Activated naive CD8-positive, alpha-beta T cell treated with anti-CD3 and anti-CD28 coated beads, Interleukin-2, amount 10 ng/mL, durations not matched to agents 7 days and 5 days (primary cell): ENCODE data around the gene CAMSAP2. TPM values are rescaled to one million over a fixed set of nuclear protein-coding genes. Genes with fewer than 3 reads are reported as not detected.
A peak's percentile ranks its signal among the peaks of the same experiment; 100 is the strongest.

Experiments
- ATAC-seq: fragments of 150-1000 bp; cut with Tn5 transposase; one replicate; pipeline ENCODE4 v1.10.0; 2021; ENCODE audit warnings: low read depth, moderate library complexity
- POLR2A ChIA-PET: fragments of 350-600 bp; sonication (Branson Sonifier 250); formaldehyde crosslinking; loops from one replicate; lab custom pipeline; 2021; ENCODE audit warnings: antibody characterized with exemption; lab: Charles Lee
- DNase-seq: peaks from one replicate; pipeline ENCODE4 v3.0.0; 2021
- H3K27ac Mint-ChIP-seq: one replicate; pipeline ENCODE4 v1.8.0; 2022; ENCODE audit warnings: mild to moderate bottlenecking, mixed read lengths
- H3K27me3 Mint-ChIP-seq: one replicate; pipeline ENCODE4 v1.8.0; 2022; ENCODE audit warnings: mild to moderate bottlenecking, moderate library complexity, mixed read lengths
- H3K36me3 Mint-ChIP-seq: one replicate; pipeline ENCODE4 v1.8.0; 2021; ENCODE audit warnings: mild to moderate bottlenecking, mixed read lengths
- H3K4me1 Mint-ChIP-seq: one replicate; pipeline ENCODE4 v1.8.0; 2021; ENCODE audit warnings: mixed read lengths
- H3K4me3 Mint-ChIP-seq: one replicate; pipeline ENCODE4 v1.8.0; 2022; ENCODE audit warnings: mild to moderate bottlenecking, moderate library complexity, mixed read lengths
- H3K9me3 Mint-ChIP-seq: one replicate; pipeline ENCODE4 v1.8.0; 2021; ENCODE audit warnings: mixed read lengths
- total RNA-seq, 2 experiments: library from RNA; stranded (reverse); gene quantifications; one replicate each; pipeline ENCODE4 v1.2.3, GENCODE V29; 2021

The CAMSAP2 gene
- total RNA-seq, 2 experiments from 2014 or later: 0.83 to 1.2 TPM

DNA sequence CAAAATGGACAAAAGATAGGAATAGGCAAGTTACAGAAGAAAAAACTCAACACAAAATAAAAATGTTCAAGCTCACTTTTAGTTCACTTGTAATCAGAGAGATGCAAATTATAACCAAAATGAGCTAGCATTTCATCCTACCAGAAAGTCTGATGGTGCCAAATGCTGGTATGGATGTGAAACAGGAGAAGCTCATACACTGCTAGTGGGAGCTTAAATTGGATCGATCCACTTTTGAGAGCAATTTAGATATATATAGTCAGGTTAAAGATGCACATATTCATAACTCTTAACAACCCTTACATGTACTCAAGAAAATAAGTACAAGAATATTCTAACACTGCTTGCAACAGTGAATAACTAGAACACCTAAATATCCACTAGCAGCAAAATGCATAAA lies 18.5 kb upstream of the CAMSAP2 start:
- Mint-ChIP-seq H3K9me3 (no peaks in the 10 kb centered on the region), H3K27me3 (peaks cover 22% of the 10 kb centered on the region), H3K27ac (no peak overlapping the region), H3K4me1 (peaks cover 3% of the 10 kb centered on the region), H3K36me3 (no peaks in the 10 kb centered on the region), H3K4me3 (no peak overlapping the region)
- DNase-seq: no peak
- POLR2A ChIA-PET: no interaction called here
- no peak for ATAC-seq

DNA sequence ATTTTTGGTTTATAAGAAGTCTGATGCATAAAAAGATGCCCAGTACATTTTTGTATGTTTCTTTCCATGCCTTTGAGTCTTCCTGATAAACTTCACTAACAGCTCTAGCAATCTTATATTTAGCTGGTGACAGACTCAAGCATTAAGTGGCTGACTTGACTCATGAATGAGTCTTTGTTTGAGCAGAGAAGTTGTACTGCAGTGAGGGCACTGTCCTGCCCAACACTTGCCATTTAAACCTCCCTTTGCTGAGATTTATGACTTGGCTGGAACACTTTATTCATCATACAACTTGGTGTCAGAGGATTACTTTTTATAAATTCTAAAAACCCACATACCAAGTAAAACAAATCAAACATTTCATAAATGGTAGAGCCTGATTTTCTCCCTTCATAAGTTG lies 14.6 kb upstream of the CAMSAP2 start:
- no peaks in the 10 kb centered on the region for H3K36me3 Mint-ChIP-seq
- ATAC-seq (no peak), DNase-seq (no peak)
- H3K4me1 Mint-ChIP-seq: no peaks in the 10 kb centered on the region
- H3K9me3 Mint-ChIP-seq: no peaks in the 10 kb centered on the region
- H3K27me3 Mint-ChIP-seq: peaks cover 18% of the 10 kb centered on the region
- H3K27ac Mint-ChIP-seq: no peak overlapping the region
- H3K4me3 Mint-ChIP-seq: no peak overlapping the region
- POLR2A ChIA-PET: no interaction called here

DNA sequence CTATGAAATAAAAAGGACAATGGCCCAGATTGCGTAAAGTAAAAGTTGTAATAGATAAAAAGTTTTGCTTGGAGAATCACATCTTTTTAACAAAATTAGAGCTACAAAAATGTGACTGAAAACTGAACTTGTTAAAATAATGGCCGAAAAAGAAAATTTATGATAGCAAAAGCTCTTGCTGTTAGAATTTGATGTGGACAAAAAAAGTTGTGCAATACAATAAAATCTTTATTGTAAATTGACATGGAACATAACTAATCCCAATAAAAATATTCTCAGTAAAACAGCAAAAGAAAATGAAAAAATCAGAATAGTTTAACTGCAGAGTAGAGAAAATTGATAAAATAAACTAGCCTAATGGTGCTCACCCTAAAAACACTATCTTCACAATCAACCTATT lies 11.4 kb upstream of the CAMSAP2 start:
- no peak overlapping the region for H3K27ac Mint-ChIP-seq
- peaks cover 15% of the 10 kb centered on the region for H3K27me3 Mint-ChIP-seq
- POLR2A ChIA-PET: no interaction called here
- H3K9me3 Mint-ChIP-seq: no peaks in the 10 kb centered on the region
- no peak overlapping the region for H3K4me3 Mint-ChIP-seq
- no peaks in the 10 kb centered on the region for H3K36me3 Mint-ChIP-seq
- ATAC-seq (no peak), DNase-seq (no peak)
- peaks cover 3% of the 10 kb centered on the region for H3K4me1 Mint-ChIP-seq

DNA sequence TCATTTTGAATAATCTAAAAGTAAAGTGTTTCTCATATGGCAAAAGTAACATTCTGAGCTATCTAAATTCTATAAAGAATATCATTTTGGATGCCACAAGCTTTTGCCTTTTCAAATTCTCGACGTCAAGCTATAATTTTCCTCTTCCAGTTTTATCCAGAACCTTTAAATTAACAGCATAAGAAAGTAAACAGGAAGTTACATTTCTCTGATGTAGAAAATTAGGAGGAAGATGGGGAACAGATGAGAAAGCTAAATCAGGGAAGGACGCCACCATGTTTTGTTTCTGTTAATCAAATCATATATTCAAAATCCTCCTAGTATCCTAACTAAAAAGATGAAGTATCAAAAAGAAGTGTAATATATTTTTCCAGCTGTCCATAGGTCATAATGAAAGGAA lies 8.8 kb upstream of the CAMSAP2 start:
- ATAC-seq (no peak), DNase-seq (no peak)
- no peaks in the 10 kb centered on the region for H3K9me3 Mint-ChIP-seq
- POLR2A ChIA-PET: no interaction called here
- H3K4me1 Mint-ChIP-seq: peaks cover 3% of the 10 kb centered on the region
- H3K27ac Mint-ChIP-seq: no peak overlapping the region
- peaks cover 11% of the 10 kb centered on the region for H3K27me3 Mint-ChIP-seq
- H3K4me3 Mint-ChIP-seq: no peak overlapping the region
- H3K36me3 Mint-ChIP-seq: no peaks in the 10 kb centered on the region

DNA sequence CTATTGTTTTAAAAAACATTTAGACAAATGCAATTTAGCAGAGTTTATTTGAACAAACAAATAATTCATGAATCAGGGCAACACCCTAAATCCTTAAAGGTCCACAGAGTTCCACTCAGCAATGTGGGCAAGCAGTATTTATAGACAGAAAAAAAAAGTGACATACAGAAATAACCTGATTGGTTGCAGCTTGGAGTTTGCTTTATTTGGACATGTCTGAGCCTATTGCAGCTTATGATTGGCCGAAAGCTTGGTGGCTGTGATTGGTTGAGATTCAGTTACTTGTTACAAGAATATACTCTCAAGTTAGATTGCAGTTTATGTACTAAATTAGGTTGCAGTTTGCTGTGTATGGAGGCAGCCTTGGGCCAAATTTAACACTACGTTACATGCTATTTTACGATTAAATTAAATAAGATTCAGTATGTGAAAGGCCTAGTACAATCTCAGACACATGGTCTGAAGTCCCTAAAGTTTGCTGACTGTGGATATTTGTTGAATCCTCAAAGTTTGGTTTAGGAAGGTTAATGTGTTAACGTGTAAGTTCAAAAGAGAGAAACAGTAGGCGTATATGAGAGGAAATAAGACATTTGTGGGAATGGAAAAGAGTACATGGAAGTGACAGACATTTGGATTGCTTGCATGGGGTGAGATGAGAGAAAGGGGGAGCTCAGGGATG lies 6.9 kb upstream of the CAMSAP2 start:
- DNase-seq: no peak
- H3K27ac Mint-ChIP-seq: no peak overlapping the region
- no peaks in the 10 kb centered on the region for H3K36me3 Mint-ChIP-seq
- peaks cover 3% of the 10 kb centered on the region for H3K4me1 Mint-ChIP-seq
- no peak for ATAC-seq
- H3K4me3 Mint-ChIP-seq: no peak overlapping the region
- H3K27me3 Mint-ChIP-seq: peaks cover 4% of the 10 kb centered on the region
- POLR2A ChIA-PET: no interaction called here
- H3K9me3 Mint-ChIP-seq: no peaks in the 10 kb centered on the region

DNA sequence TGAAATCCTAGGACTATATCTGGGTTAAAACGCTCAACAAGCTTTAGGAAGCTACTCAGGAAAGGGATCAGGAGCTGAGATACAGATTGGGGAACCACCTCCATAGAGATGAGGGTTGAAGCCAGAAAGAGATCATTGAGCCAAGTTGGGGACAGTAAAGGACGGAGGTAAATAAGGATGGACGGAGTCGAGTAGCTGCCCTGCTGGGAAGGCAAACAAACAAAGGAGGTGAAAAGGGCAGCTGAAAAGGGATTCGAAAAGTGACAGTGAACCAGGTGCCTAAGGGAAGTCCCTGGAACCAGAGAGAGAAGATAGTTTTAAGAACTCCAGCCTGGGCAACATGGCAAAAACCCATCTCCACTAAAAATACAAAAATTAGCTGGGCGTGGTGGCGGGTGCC lies 6.3 kb upstream of the CAMSAP2 start:
- POLR2A ChIA-PET: no interaction called here
- H3K4me1 Mint-ChIP-seq: peaks cover 3% of the 10 kb centered on the region
- no peaks in the 10 kb centered on the region for H3K9me3 Mint-ChIP-seq
- ATAC-seq (no peak), DNase-seq (no peak)
- H3K4me3 Mint-ChIP-seq: no peak overlapping the region
- H3K27ac Mint-ChIP-seq: no peak overlapping the region
- H3K36me3 Mint-ChIP-seq: no peaks in the 10 kb centered on the region
- peaks cover 4% of the 10 kb centered on the region for H3K27me3 Mint-ChIP-seq

DNA sequence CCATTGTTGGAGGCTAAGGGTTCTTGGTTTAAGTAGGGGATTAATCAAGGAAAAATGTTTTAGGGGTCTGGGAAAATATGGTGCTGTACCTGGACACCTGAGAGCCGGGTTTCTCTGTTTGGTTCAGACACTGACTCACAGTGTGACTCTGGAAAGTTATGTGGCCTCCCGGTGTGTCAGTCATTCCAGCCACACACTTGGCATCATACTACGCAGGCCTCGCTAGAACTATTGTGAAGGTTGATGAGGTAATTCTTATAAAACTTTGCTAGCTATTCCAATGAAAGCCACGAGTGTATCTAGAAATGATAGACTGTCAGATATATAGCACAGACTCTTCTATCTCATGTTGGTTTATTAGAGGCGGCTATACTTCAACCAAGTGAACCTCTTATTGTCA lies 4.8 kb upstream of the CAMSAP2 start:
- POLR2A ChIA-PET: interaction anchor here (0.6 kb wide), 1 partner anchor 82 kb away, joined by 5 read pairs; no protein-coding TSS in a partner anchor
- Mint-ChIP-seq H3K36me3 (no peaks in the 10 kb centered on the region), H3K9me3 (no peaks in the 10 kb centered on the region), H3K4me3 (no peak overlapping the region), H3K4me1 (peaks cover 11% of the 10 kb centered on the region), H3K27me3 (peaks cover 16% of the 10 kb centered on the region), H3K27ac (no peak overlapping the region)
- no peak for ATAC-seq
- DNase-seq: no peak

DNA sequence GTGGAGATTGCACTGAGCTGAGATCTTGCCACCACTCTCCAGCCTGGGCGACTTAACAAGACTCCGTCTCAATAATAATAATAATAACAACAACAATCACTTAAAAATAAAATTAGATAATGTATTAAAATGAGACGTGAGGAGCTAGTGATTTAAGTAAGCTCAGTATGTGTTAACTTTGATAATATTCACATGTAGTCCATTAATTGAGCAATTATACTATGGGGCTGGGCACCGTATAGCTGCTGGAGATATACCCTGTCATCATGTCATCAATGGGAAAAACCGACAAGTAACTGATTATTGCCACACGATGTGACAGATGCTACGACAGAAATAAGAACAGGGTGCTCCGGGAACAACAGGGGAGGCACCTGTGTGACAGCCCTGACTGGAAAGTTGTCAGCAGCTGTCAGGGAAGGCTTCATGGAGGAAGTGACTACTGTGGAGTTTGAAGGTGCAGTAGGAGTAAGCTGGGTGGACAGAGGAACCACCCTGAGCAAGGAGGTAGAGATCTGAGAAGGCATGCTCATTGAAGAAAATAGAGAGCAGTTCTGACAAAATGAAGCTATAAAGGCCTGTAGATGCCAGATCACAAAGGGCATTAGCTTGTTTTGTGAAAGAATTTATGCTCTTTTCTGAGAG lies 924 bp upstream of the CAMSAP2 start:
- Mint-ChIP-seq H3K27ac (no peak overlapping the region), H3K4me1 (peaks cover 14% of the 10 kb centered on the region), H3K4me3 (peak overlapping the region; percentile 91), H3K9me3 (no peaks in the 10 kb centered on the region), H3K36me3 (no peaks in the 10 kb centered on the region), H3K27me3 (peaks cover 30% of the 10 kb centered on the region)
- POLR2A ChIA-PET: no interaction called here
- ATAC-seq: no peak
- no peak for DNase-seq

DNA sequence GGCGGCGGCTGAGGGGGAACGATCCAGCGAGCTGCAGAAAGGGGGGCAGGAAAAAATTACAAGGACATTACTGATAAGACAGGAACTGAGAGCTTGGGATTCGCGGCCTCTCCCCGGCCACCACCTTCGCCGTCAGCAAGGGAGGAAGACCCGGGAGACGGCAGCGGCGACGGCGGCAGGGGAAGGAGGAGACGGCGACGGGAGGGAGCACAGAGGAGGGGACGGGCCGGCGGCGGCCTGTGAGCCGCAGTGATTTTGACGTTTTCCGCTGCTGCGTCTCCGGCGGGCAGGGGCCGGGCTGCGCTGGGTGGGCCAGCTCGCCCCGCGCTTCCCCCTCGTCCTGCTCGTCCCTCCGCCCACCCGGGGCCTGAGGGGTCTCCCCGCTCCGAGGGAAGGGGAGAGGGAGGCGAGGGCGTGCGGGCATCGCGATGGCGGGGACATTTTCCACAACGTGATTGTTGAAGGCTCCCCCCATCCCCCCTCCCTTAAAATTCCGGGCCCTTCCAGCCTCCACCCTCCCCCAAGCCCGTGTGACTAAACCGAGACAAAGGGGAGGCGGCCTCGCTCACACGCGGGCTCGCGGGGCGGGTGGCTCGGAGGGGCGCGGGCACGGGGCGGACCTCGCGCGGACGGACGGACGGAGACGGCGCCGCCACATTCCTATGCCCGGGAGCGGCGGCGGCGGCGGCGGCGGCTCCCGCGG lies 407 bp downstream of the CAMSAP2 start:
- Mint-ChIP-seq H3K9me3 (no peaks in the 10 kb centered on the region), H3K27ac (peak overlapping the region; percentile 44), H3K4me1 (peaks cover 15% of the 10 kb centered on the region), H3K27me3 (peaks cover 32% of the 10 kb centered on the region), H3K4me3 (peak overlapping the region; percentile 91), H3K36me3 (no peaks in the 10 kb centered on the region)
- ATAC-seq (peak; percentile 59), DNase-seq (peak; percentile 62)
- POLR2A ChIA-PET: no interaction called here

DNA sequence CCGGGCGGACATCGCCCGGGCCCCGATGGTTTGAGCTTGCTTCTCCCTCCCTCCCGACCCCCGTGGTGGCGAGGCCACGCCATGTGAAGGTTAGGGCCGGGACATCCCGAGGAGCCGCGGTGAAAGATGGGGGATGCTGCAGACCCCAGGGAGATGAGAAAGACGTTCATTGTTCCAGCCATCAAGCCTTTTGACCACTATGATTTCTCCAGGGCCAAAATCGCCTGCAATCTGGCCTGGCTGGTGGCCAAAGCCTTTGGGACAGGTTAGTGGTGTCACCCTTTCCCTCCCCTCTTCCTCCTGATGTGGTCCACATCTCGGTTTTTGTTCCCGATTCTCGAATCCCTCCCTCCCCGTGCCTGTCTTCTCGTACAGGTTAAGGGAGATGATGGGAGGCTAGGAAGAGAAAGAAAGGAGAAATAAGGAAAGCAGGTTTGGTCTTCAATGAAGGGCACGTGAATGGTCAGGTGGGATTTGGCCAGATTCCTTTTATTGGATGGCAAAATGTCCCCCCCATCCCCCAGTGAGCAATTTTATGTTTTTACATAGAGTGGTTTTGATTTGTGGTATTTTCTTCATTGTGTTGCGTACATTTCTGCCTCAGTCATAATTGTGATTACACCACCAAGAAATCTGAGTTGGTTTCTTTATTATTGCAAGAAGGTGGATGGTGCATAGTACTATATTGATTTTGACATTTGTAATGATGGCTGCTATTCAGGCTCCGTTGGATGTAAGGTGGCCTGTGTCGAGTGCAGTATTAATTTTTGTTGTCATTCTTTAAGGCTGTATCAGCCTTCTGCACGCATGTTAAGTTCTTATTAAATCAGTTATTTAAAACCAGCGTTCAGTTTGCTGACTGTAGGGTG lies 1.2 kb downstream of the CAMSAP2 start:
- peaks cover 21% of the 10 kb centered on the region for H3K4me1 Mint-ChIP-seq
- DNase-seq (no peak), ATAC-seq (no peak)
- no peak overlapping the region for H3K27ac Mint-ChIP-seq
- no peaks in the 10 kb centered on the region for H3K9me3 Mint-ChIP-seq
- peaks cover 32% of the 10 kb centered on the region for H3K27me3 Mint-ChIP-seq
- no peaks in the 10 kb centered on the region for H3K36me3 Mint-ChIP-seq
- H3K4me3 Mint-ChIP-seq: peak overlapping the region; percentile 61
- POLR2A ChIA-PET: no interaction called here

DNA sequence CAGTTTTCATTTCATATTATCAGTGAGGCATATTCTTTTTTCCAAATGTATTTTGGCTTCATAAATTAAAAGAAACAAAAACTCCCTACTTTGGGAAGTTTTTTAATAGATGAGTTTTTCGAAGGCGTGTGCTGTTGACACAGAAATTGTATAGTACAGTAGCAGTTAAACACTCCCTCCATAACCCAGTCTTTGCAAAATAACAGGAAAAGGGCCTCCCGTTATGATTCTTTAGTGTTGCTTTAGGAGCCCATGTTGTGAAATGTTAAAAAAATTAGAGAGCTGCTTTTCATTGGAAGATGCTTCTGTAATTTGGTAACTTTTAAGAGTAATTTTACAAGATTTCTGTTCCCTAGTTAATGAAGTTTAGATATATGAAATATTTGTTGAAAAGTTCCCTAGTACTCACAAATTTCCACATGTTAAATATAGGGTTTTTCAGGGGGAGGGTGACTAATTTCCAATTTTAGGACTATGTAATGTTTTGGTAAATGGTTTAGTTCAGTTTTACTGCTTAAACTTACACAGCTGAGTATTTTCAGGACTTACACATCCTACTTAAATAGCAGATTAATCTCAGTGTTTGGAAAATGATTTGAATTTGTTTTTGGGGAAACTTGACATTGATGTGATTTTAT lies 2.0 kb downstream of the CAMSAP2 start:
- H3K4me3 Mint-ChIP-seq: no peak overlapping the region
- H3K9me3 Mint-ChIP-seq: no peaks in the 10 kb centered on the region
- peaks cover 21% of the 10 kb centered on the region for H3K4me1 Mint-ChIP-seq
- POLR2A ChIA-PET: no interaction called here
- no peak overlapping the region for H3K27ac Mint-ChIP-seq
- peaks cover 32% of the 10 kb centered on the region for H3K27me3 Mint-ChIP-seq
- ATAC-seq (no peak), DNase-seq (no peak)
- H3K36me3 Mint-ChIP-seq: no peaks in the 10 kb centered on the region

DNA sequence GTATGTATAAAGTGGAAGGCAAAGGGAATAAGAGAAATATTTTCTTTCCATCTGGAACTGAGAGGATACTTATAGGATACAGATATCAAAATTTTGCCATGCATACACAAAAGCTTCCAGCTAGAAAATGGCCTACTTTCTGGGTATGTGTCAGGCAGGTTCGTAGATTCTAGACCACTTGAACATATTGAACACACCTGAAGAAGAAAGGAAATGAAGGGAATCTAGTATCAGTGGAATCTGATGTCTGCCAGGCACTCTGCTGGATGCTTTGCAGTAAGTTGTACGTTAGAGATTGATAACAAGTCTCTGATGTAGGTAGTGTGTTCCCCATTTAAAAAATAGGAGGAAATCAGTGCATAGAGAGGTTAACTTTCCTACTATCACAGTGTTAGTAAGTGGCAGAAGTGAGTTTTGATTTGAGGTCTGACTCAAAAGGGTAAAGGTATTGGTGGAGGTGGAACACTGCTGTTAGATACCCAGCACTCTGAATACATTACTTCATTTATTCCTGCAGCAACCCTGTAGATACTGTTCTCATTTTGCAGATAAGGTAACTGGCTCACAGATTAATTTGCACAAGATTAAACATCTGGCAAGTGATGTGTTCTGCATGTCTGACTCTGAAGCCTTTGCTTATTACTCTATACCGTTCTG lies 3.0 kb downstream of the CAMSAP2 start:
- Mint-ChIP-seq H3K27me3 (peaks cover 32% of the 10 kb centered on the region), H3K36me3 (no peaks in the 10 kb centered on the region), H3K27ac (no peak overlapping the region)

More for the DNA sequence above, 3.0 kb downstream of the CAMSAP2 start:
- H3K4me3 Mint-ChIP-seq: no peak overlapping the region
- peaks cover 23% of the 10 kb centered on the region for H3K4me1 Mint-ChIP-seq
- no peak for ATAC-seq
- POLR2A ChIA-PET: no interaction called here
- DNase-seq: no peak
- H3K9me3 Mint-ChIP-seq: peaks cover 3% of the 10 kb centered on the region
